Gastrocnemius medialis (tissue), 4 donors: ENCODE results near the gene ENOX1.

Experiments used
- POLR2A ChIP-seq, 2 donors: fragments of 450-650 bp; IDR thresholded peaks; one replicate each; pipeline ENCODE4 v1.6.1; 2017; ENCODE audit warnings: antibody characterized with exemption in 2 of 2, mild to moderate bottlenecking in 2 of 2, moderate library complexity in 2 of 2
- TF ChIP-seq, protein P1 (sequence below), 5 experiments: fragments of 450-650 bp in 3 of 5; fragments of 200-600 bp in 2 of 5; sonication (generic) in 2 of 5; IDR thresholded peaks in 4 of 5; conservative IDR thresholded peaks in 1 of 5; 1 replicate in 4 of 5; 2 replicates in 1 of 5; pipeline ENCODE4 v1.5.1; 2016 to 2019; ENCODE audit warnings: antibody characterized with exemption in 5 of 5, mild to moderate bottlenecking in 3 of 5, moderate library complexity in 3 of 5

DNA sequence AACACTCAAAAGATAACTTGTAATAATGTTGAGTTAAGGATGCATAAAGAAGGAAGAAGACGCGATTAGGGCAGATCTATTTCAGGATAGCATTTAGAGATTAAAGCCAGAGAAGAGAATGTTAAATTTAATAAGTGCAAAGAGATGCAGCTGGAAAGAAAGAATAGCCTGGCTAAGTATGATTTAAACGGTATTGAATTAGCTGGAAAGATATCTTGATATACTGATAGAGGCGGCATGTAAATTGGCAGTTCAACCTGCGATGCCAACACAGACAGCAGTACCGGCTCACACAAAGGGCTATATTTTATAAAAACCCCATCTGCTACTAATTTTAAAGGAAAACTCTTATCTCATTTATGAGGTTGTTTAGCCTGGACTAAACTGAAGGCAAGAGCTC, 121.4 kb downstream of the ENOX1 start:
- TF ChIP-seq, protein P1, sequence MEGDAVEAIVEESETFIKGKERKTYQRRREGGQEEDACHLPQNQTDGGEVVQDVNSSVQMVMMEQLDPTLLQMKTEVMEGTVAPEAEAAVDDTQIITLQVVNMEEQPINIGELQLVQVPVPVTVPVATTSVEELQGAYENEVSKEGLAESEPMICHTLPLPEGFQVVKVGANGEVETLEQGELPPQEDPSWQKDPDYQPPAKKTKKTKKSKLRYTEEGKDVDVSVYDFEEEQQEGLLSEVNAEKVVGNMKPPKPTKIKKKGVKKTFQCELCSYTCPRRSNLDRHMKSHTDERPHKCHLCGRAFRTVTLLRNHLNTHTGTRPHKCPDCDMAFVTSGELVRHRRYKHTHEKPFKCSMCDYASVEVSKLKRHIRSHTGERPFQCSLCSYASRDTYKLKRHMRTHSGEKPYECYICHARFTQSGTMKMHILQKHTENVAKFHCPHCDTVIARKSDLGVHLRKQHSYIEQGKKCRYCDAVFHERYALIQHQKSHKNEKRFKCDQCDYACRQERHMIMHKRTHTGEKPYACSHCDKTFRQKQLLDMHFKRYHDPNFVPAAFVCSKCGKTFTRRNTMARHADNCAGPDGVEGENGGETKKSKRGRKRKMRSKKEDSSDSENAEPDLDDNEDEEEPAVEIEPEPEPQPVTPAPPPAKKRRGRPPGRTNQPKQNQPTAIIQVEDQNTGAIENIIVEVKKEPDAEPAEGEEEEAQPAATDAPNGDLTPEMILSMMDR (IDR thresholded peaks at IDR 0.05 in 4 of 5, conservative IDR thresholded peaks at IDR 0.05 in 1 of 5): no peak
- no peak for TF ChIP-seq POLR2A (IDR thresholded peaks at IDR 0.05)
